SK-N-SH treated with all-trans-retinoic acid at 6 μM for 48 hours (cell line): Measurements from ENCODE around the gene EYA4.

Source experiments
- CREB5 ChIP-seq: fragments of 250-450 bp; sonication (Bioruptor Pico); IDR thresholded peaks from 2 replicates; pipeline ENCODE4 v1.5.1; 2020; ENCODE audit warnings: low read depth, mild to moderate bottlenecking, moderate library complexity
- CSDC2 ChIP-seq: fragments of 250-450 bp; sonication (Bioruptor Pico); IDR thresholded peaks from 2 replicates; pipeline ENCODE4 v1.5.0; 2020; ENCODE audit warnings: mild to moderate bottlenecking, moderate library complexity
- GLIS3 ChIP-seq: fragments of 250-450 bp; sonication (Bioruptor Pico); IDR thresholded peaks from 2 replicates; pipeline ENCODE4 v1.5.0; 2020; ENCODE audit warnings: mild to moderate bottlenecking, moderate library complexity
- OSR1 ChIP-seq: fragments of 250-450 bp; sonication (Bioruptor Pico); IDR thresholded peaks from 2 replicates; pipeline ENCODE4 v1.8.0; 2022; ENCODE audit warnings: moderate library complexity, mild to moderate bottlenecking, inconsistent platforms
- PATZ1 ChIP-seq: fragments of 250-450 bp; sonication (Bioruptor Pico); IDR thresholded peaks from 2 replicates; pipeline ENCODE4 v1.8.0; 2020; ENCODE audit warnings: mild to moderate bottlenecking, moderate library complexity, borderline replicate concordance
- RARB ChIP-seq: fragments of 250-450 bp; sonication (Bioruptor Pico); IDR thresholded peaks from 2 replicates; pipeline ENCODE4 v1.8.0; 2021; ENCODE audit warnings: mild to moderate bottlenecking, moderate library complexity
- ZFP30 ChIP-seq: fragments of 450-650 bp; formaldehyde crosslinking; IDR thresholded peaks from 2 replicates; pipeline ENCODE4 v1.5.0; 2022; ENCODE audit warnings: mild to moderate bottlenecking, moderate library complexity
- ZNF8 ChIP-seq: fragments of 450-650 bp; formaldehyde crosslinking; IDR thresholded peaks from 2 replicates; pipeline ENCODE4 v1.5.0; 2020; ENCODE audit warnings: mild to moderate bottlenecking, moderate library complexity

- TF ChIP-seq PATZ1 (CRISPR knock-in tag) (no peak), ZNF8 (CRISPR knock-in tag) (no peak), RARB (no peak), CREB5 (no peak), OSR1 (CRISPR knock-in tag) (no peak), CSDC2 (CRISPR knock-in tag) (no peak), GLIS3 (CRISPR knock-in tag) (no peak), ZFP30 (no peak)
Measured at GRCh38 chr6:133549371-133549801, 308.2 kb downstream of the EYA4 start.
